IPS DF 6.9 (cell line): ENCODE measurements around the gene USB1.

Experiments
- DNase-seq: peaks from one replicate; pipeline ENCODE4 v3.0.0-alpha.2; 2013; ENCODE audit warnings: low read depth, low spot score
- H3K27ac ChIP-seq: one replicate; pipeline ENCODE4 v1.5.1; 2013; ENCODE audit warnings: low read length, control low read depth
- H3K27me3 ChIP-seq: 2 replicates; pipeline ENCODE4 v1.6.1; 2013; ENCODE audit warnings: mild to moderate bottlenecking, low read length; ENCODE audit not compliant: control insufficient read depth, insufficient read depth
- H3K36me3 ChIP-seq: 2 replicates; pipeline ENCODE4 v1.6.1; 2013; ENCODE audit warnings: low read length; ENCODE audit not compliant: control insufficient read depth, insufficient read depth
- H3K4me1 ChIP-seq: 2 replicates; pipeline ENCODE4 v1.6.1; 2013; ENCODE audit warnings: low read length; ENCODE audit not compliant: control insufficient read depth, insufficient read depth
- H3K4me3 ChIP-seq: 2 replicates; pipeline ENCODE4 v1.5.1; 2013; ENCODE audit warnings: mild to moderate bottlenecking, low read length
- H3K9me3 ChIP-seq: 2 replicates; pipeline ENCODE4 v1.6.1; 2013; ENCODE audit warnings: low read length, inconsistent platforms; ENCODE audit not compliant: control insufficient read depth, insufficient read depth
- WGBS: extraction: QIAGEN DNeasy Blood & Tissue Kit; methylation state at CpG from one replicate; pipeline ENCODE4 v1.1.7; 2013; ENCODE audit warnings: mixed read lengths, missing lambda C conversion rate; ENCODE audit not compliant: insufficient read length, insufficient coverage; 5-methylcytosine and 5-hydroxymethylcytosine counted together

USB1 gene

GRCh38 chr16:57959804-57960203 lies 41.4 kb upstream of the USB1 start:
- Histone ChIP-seq H3K27ac (no peak overlapping the region), H3K4me3 (no peak overlapping the region), H3K9me3 (no peaks in the 10 kb centered on the region), H3K36me3 (no peaks in the 10 kb centered on the region), H3K4me1 (peaks cover 1% of the 10 kb centered on the region; the same call in 1 of the 2 replicates), H3K27me3 (no peaks in the 10 kb centered on the region)
- no peak for DNase-seq
- WGBS: no CpG with 5 or more reads among the region's 11 CpGs

DNA sequence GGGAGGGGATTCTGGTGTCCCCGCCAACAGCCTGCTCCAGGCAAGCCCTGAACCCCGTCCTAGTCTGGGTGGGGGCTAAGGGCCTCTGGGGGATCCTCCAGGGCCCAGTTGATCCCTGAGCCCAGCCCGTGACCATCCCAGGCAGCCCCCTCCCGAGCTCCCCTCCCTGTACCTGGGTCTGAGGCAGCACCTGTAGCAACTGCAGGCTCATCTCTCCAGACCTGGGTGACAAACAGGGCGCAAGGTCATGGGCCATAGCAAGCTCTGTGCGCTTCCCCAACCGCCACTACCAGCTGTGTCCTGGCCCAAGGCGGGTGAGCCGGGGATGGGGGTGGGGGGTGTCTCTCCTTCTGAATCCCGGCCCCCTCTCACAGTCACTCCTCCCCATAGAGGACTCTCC lies 40.9 kb upstream of the USB1 start:
- Histone ChIP-seq H3K27me3 (no peaks in the 10 kb centered on the region), H3K27ac (no peak overlapping the region), H3K36me3 (no peaks in the 10 kb centered on the region), H3K4me3 (no peak overlapping the region), H3K4me1 (peaks cover 1% of the 10 kb centered on the region; the same call in 1 of the 2 replicates), H3K9me3 (no peaks in the 10 kb centered on the region)
- WGBS: no CpG with 5 or more reads among the region's 10 CpGs
- DNase-seq: no peak

- H3K4me3 ChIP-seq: no peak overlapping the region
- no peaks in the 10 kb centered on the region for H3K36me3 ChIP-seq
- no peaks in the 10 kb centered on the region for H3K9me3 ChIP-seq
- no peak for DNase-seq
- peaks cover 1% of the 10 kb centered on the region; the same call in 1 of the 2 replicates for H3K4me1 ChIP-seq
- H3K27ac ChIP-seq: no peak overlapping the region
- no CpG with 5 or more reads among the region's 7 CpGs for WGBS
- H3K27me3 ChIP-seq: no peaks in the 10 kb centered on the region
These were observed 40.3 kb upstream of the USB1 start for GRCh38 chr16:57960826-57961472.

DNA sequence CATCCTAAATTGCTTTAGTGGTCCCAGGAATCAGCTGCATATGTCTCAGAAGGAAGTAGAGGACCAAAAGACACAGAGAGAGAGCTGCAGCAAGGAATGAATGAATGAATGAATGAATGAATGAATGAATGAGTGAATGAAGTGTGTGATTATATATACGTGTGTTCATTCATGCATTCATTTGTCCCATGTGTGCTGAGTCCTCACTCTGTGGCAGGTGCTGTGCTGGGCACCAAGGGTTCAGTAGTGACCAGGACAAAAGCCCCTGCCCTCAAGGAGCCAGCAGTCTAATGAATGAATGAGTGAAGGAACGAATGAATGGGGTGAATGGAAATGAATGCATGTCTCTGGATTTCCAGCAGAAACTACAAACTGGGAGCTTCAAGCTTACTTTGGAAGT lies 39.7 kb upstream of the USB1 start:
- no peak for DNase-seq
- WGBS: no CpG with 5 or more reads among the region's 2 CpGs
- no peaks in the 10 kb centered on the region for H3K36me3 ChIP-seq
- no peaks in the 10 kb centered on the region for H3K9me3 ChIP-seq
- no peak overlapping the region for H3K4me3 ChIP-seq
- H3K4me1 ChIP-seq: peaks cover 1% of the 10 kb centered on the region; the same call in 1 of the 2 replicates
- H3K27me3 ChIP-seq: no peaks in the 10 kb centered on the region
- H3K27ac ChIP-seq: no peak overlapping the region

DNA sequence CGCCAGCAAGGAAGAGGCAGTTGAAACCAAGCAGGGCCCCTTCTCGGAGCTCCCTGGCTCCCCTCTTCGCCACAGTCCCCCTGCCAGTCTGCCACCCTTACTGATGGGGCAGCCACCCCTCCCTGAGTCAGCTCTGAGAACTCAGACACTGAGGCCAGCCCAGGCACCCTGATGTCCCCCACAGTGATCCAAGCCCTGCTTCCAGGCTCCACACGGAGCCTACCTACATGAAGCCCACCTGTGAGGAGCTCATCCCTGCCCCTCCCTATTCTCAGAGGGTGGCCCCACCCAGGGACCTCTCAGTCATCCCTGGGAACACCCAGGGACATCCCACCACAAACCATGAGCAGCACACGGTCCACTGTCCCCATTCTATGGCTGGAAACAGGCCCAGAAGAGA lies 39.2 kb upstream of the USB1 start:
- H3K27me3 ChIP-seq: no peaks in the 10 kb centered on the region
- H3K36me3 ChIP-seq: no peaks in the 10 kb centered on the region
- no peak overlapping the region for H3K27ac ChIP-seq
- H3K9me3 ChIP-seq: no peaks in the 10 kb centered on the region
- no peak overlapping the region for H3K4me3 ChIP-seq
- peaks cover 1% of the 10 kb centered on the region; the same call in 1 of the 2 replicates for H3K4me1 ChIP-seq
- no peak for DNase-seq
- no CpG with 5 or more reads among the region's 5 CpGs for WGBS

DNA sequence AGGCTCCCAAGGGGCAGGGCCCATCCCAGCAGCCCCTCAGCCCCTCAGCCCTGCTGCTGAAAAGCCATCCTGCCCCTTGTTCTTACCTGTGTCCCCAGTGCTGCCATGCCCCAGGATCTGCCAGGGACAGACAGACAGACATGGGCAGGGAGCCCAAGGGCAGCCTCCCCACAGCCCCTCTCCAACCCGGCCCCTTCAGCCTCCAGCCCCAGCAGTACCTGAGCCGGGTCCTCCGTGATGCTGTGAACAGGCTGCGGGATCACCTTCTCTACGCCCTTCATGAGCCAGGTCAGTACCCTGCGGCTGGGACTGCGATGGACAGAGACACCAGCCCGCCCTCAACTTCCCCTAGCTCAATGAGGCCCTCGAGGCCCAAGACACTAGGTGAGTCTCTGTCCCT lies 38.5 kb upstream of the USB1 start:
- Histone ChIP-seq H3K27me3 (no peaks in the 10 kb centered on the region), H3K27ac (no peak overlapping the region), H3K36me3 (no peaks in the 10 kb centered on the region), H3K4me3 (no peak overlapping the region), H3K4me1 (peaks cover 1% of the 10 kb centered on the region; the same call in 1 of the 2 replicates), H3K9me3 (no peaks in the 10 kb centered on the region)
- WGBS: no CpG with 5 or more reads among the region's 9 CpGs
- DNase-seq: no peak

DNA sequence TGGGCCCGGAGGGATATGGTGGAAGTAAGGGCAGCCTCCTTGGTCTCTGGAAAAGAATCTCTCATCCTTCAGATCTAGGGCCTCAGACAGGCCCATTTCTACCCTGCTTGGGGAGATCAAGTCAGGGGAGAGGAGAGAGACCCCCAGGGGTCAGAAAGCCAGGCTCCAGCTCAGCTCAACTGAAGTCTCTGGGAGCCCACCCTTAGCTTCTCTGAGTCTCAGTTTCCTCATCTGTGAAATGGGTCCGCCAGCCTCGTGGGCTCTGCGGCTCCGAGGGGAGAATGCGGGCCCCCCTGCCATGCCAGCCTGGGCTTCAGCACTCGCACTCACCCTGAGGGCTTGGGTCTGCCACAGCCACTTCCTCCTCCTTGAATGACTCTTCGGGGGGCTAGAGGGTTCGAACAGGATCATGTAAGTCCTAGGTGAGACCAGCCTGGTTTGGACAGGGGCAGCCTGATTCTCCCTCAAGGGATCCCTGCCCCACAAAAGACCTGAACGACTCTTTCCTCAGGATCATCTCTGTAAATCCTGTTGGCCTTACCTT lies 37.0 kb upstream of the USB1 start:
- DNase-seq: no peak
- Histone ChIP-seq H3K4me1 (no peaks in the 10 kb centered on the region), H3K9me3 (no peaks in the 10 kb centered on the region), H3K27me3 (no peaks in the 10 kb centered on the region), H3K36me3 (no peaks in the 10 kb centered on the region), H3K27ac (no peak overlapping the region), H3K4me3 (no peak overlapping the region)
- WGBS: no CpG with 5 or more reads among the region's 10 CpGs

GRCh38 chr16:57966204-57966771 lies 34.9 kb upstream of the USB1 start:
- no peaks in the 10 kb centered on the region for H3K4me1 ChIP-seq
- no peaks in the 10 kb centered on the region for H3K27me3 ChIP-seq
- DNase-seq: no peak
- no peak overlapping the region for H3K4me3 ChIP-seq
- no peak overlapping the region for H3K27ac ChIP-seq
- H3K9me3 ChIP-seq: no peaks in the 10 kb centered on the region
- H3K36me3 ChIP-seq: no peaks in the 10 kb centered on the region
- WGBS: no CpG with 5 or more reads among the region's 4 CpGs

GRCh38 chr16:57966986-57967385 lies 34.2 kb upstream of the USB1 start:
- Histone ChIP-seq H3K4me3 (no peak overlapping the region), H3K36me3 (no peaks in the 10 kb centered on the region), H3K27ac (no peak overlapping the region), H3K9me3 (no peaks in the 10 kb centered on the region), H3K4me1 (no peaks in the 10 kb centered on the region), H3K27me3 (no peaks in the 10 kb centered on the region)
- DNase-seq: no peak
- WGBS: no CpG with 5 or more reads among the region's 9 CpGs

- no peaks in the 10 kb centered on the region for H3K9me3 ChIP-seq
- no peak for DNase-seq
- H3K27ac ChIP-seq: no peak overlapping the region
- H3K4me3 ChIP-seq: no peak overlapping the region
- H3K27me3 ChIP-seq: no peaks in the 10 kb centered on the region
- no peaks in the 10 kb centered on the region for H3K36me3 ChIP-seq
- H3K4me1 ChIP-seq: no peaks in the 10 kb centered on the region
These were observed 33.3 kb upstream of the USB1 start for GRCh38 chr16:57967916-57968315.
